ENCODE results near the gene VAV1. TPM values are rescaled to one million over a fixed set of nuclear protein-coding genes. Genes with fewer than 3 reads are reported as not detected.
"Not testable (repeated sequence)": the region's sequence is repeated elsewhere in the genome, so short reads cannot be mapped to it uniquely, and the experiment has no call there.

VAV1 gene
- total and polyA plus RNA-seq, 7 experiments from 2014 or later: 26.2 to 132 (median 97.2) TPM

DNA sequence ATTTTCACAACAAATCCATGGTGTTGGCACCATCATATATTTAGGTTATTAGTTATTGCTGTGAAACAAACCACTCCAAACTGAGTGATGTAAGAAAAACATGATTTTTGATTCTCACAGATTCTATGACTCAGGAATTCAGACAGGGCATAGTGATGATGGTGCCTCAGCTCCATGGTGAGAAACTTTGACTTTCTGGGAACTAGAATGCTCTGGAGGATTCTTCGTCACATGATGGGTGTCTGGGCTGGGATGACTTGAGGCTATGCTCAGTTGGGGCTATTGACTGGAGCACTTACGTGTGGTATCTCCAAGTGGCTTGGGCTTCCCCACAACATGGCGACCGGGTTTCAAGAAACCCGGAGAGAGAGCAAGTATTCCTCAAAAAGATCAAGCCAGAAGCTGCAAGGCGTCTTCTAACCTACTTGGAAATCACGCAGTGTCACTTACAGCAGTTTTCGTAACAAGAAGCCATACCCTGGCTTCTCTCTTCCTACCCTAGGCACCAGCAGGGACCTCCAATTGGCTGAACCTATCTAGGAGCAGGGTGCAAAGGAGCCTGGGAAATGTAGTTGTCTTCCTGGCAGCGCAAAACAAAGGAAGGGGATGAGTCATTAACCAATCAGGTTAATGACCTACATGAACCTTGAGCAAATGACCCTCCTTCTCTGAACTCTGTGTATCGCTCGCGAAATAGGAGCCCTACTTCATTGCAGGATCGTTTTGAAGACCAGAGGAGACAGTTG is 22.4 kb downstream of the VAV1 start:
- Histone ChIP-seq H3K36me3 (ENCODE audit: control insufficient read depth in 2 of 3, insufficient read depth in 3 of 3, low read length in 3 of 3) (peaks cover 0 to 16% (median 11%) of the 10 kb centered on the region in 3 experiments), H3K27me3 (ENCODE audit: control insufficient read depth in 2 of 2, insufficient read depth in 2 of 2, low read length in 2 of 2) (no peaks in the 10 kb centered on the region), H3K4me3 (ENCODE audit: low read length) (no peak overlapping the region), H3K9me3 (ENCODE audit: control insufficient read depth in 2 of 3, low read length in 3 of 3) (no peaks in the 10 kb centered on the region), H3K27ac (ENCODE audit: low read depth, low read length) (no peak overlapping the region), H3K4me1 (ENCODE audit: control insufficient read depth in 2 of 2, insufficient read depth in 2 of 2, low read length in 2 of 2) (peaks cover 11 to 59% of the 10 kb centered on the region in 2 donors)
- peaks cover 0 to 11% (median 2%) of the 10 kb centered on the region in 11 donors for H3K9me3 Mint-ChIP-seq
- intact Hi-C loops (cut with micrococcal nuclease): no loop called here
- H3K36me3 Mint-ChIP-seq: peaks cover 8 to 69% (median 40%) of the 10 kb centered on the region in 5 donors
- POLR2A ChIA-PET: interaction anchor here (1.5 to 1.6 kb wide), 2 partner anchors 11 to 23 kb away, joined by 3 to 4 read pairs; partner anchors contain the start of gene VAV1
- DNase-seq (no peak), ATAC-seq (no peak)
- CTCF ChIA-PET: interaction anchor here (0.8 kb wide), 1 partner anchor 17 kb away, joined by 3 read pairs; no protein-coding TSS in a partner anchor
- peak overlapping the region in 6 of 10 donors; percentile 6 to 69 (median 38) for H3K4me3 Mint-ChIP-seq
- peaks cover 64 to 98% (median 84%) of the 10 kb centered on the region in 7 donors for H3K4me1 Mint-ChIP-seq
- H3K27ac Mint-ChIP-seq: peak overlapping the region in 8 of 9 donors; percentile 51 to 87 (median 83)
- no peaks in the 10 kb centered on the region for H3K27me3 Mint-ChIP-seq

DNA sequence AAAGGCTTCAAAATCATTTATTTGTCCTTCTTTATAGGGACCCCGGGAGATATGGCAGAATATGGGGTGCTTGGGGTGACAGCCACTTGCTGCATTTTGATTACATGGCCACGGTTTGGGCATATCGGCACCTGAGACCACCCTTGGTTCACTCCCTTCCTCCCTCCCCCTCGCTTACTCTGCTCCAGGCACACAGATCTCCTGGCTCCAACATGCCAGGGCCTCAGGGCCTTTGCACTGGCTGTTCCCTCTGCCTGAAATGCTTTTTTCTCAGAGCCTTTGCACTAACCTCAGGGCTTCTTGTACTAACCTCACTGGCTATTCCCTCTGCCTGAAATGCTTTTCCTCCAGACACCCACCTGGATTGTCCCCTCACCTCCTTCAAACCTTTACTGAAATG is 23.8 kb downstream of the VAV1 start:
- Histone ChIP-seq H3K27ac (ENCODE audit: low read depth, low read length) (peak overlapping the region; percentile 53), H3K4me1 (ENCODE audit: control insufficient read depth in 2 of 2, insufficient read depth in 2 of 2, low read length in 2 of 2) (peaks cover 17 to 58% of the 10 kb centered on the region in 2 donors), H3K36me3 (ENCODE audit: control insufficient read depth in 2 of 3, insufficient read depth in 3 of 3, low read length in 3 of 3) (peaks cover 0 to 16% (median 10%) of the 10 kb centered on the region in 3 experiments), H3K9me3 (ENCODE audit: control insufficient read depth in 2 of 3, low read length in 3 of 3) (no peaks in the 10 kb centered on the region), H3K27me3 (ENCODE audit: control insufficient read depth in 2 of 2, insufficient read depth in 2 of 2, low read length in 2 of 2) (no peaks in the 10 kb centered on the region), H3K4me3 (ENCODE audit: low read length) (no peak overlapping the region)
- Mint-ChIP-seq H3K36me3 (peaks cover 8 to 64% (median 40%) of the 10 kb centered on the region in 5 donors), H3K4me3 (peak overlapping the region in 7 of 10 donors; percentile 2 to 74 (median 32)), H3K4me1 (peaks cover 65 to 98% (median 82%) of the 10 kb centered on the region in 7 donors), H3K9me3 (peaks cover 0 to 11% (median 2%) of the 10 kb centered on the region in 11 donors), H3K27me3 (no peaks in the 10 kb centered on the region), H3K27ac (peak overlapping the region in 8 of 9 donors; percentile 81 to 90 (median 87))
- ChIA-PET POLR2A (no interaction called here), CTCF (interaction anchor here (0.7 kb wide), 1 partner anchor 128 kb away, joined by 3 read pairs; no protein-coding TSS in a partner anchor)
- ATAC-seq (no peak), DNase-seq (no peak)
- intact Hi-C loops (cut with micrococcal nuclease): no loop called here

DNA sequence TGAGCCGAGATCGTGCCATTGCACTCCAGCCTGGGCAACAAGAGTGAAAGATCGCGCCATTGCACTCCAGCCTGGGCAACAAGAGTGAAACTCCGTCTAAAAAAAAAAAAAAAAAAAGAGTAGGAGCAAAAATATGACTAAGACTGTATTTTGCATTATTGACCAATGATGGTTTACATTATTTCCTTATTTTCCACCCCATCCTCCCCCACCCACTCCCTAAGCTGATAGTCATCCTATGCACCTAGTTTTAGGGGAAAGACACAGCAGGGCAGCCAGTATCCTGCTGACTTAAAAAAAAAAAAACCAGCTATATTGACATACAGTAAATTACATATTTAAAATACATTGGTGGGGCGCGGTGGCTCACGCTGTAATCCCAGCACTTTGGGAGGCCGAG is 25.1 kb downstream of the VAV1 start:
- ChIA-PET POLR2A (interaction anchor here (0.5 to 1.0 kb wide), 4 partner anchors 30 to 162 kb away, joined by 3 to 4 read pairs (median 4); partner anchors contain the start of gene SH2D3A), CTCF (interaction anchor here (0.6 kb wide), 1 partner anchor 29 kb away, joined by 3 read pairs; no protein-coding TSS in a partner anchor)
- Mint-ChIP-seq H3K4me3 (peak overlapping the region in 3 of 10 donors; percentile 18 to 54 (median 25)), H3K27ac (peak overlapping the region in 7 of 9 donors; percentile 76 to 90 (median 87)), H3K9me3 (peaks cover 0 to 11% (median 2%) of the 10 kb centered on the region in 11 donors), H3K27me3 (no peaks in the 10 kb centered on the region), H3K4me1 (peaks cover 60 to 92% (median 78%) of the 10 kb centered on the region in 7 donors), H3K36me3 (peaks cover 5 to 54% (median 31%) of the 10 kb centered on the region in 5 donors)
- Histone ChIP-seq H3K4me1 (ENCODE audit: control insufficient read depth in 2 of 2, insufficient read depth in 2 of 2, low read length in 2 of 2) (peaks cover 21 to 51% of the 10 kb centered on the region in 2 donors), H3K9me3 (ENCODE audit: control insufficient read depth in 2 of 3, low read length in 3 of 3) (no peaks in the 10 kb centered on the region), H3K36me3 (ENCODE audit: control insufficient read depth in 2 of 3, insufficient read depth in 3 of 3, low read length in 3 of 3) (peaks cover 0 to 16% (median 0%) of the 10 kb centered on the region in 3 experiments), H3K27ac (ENCODE audit: low read depth, low read length) (no peak overlapping the region), H3K4me3 (ENCODE audit: low read length) (no peak overlapping the region), H3K27me3 (ENCODE audit: control insufficient read depth in 2 of 2, insufficient read depth in 2 of 2, low read length in 2 of 2) (no peaks in the 10 kb centered on the region)
- DNase-seq: no peak
- intact Hi-C loops (cut with micrococcal nuclease): no loop called here
- no peak for ATAC-seq

DNA sequence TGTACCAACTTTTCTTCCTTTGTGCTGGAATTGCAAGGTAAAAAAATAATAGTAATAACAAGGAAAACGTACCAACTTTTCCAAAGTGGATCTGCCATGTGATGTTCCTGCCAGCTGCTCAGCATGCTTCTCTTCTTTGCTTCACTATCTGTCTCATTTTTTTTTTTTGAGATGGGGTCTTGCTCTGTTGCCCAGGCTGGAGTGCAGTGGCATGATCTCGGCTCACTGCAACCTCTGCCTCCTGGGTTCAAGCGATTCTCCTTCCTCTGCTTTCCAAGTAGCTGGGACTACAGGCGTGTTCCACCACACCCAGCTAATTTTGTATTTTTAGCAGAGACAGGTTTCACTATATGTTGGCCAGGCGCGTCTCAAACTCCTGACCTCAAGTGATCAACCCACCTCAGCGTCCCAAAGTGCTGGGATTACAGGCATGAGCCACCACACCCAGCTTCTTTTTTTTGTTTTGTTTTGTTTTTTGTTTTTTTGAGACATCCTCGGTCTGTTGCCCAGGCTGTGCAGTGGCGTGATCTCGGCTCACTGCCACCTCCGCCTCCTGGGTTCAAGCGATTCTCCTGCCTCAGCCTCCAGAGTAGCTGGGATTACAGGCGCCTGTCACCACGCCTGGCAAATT is 27.8 kb downstream of the VAV1 start:
- H3K27me3 ChIP-seq (ENCODE audit: control insufficient read depth in 2 of 2, insufficient read depth in 2 of 2, low read length in 2 of 2); H3K36me3 ChIP-seq (ENCODE audit: control insufficient read depth in 2 of 3, insufficient read depth in 3 of 3, low read length in 3 of 3); H3K9me3 Mint-ChIP-seq; H3K27me3 Mint-ChIP-seq; ATAC-seq; DNase-seq; H3K9me3 ChIP-seq (ENCODE audit: control insufficient read depth in 2 of 3, low read length in 3 of 3): not testable (repeated sequence)
- CTCF ChIA-PET: interaction anchor here (0.6 to 2.2 kb wide), 6 partner anchors 17 to 94 kb away, joined by 3 to 7 read pairs (median 4); partner anchors contain the start of genes SH2D3A and VAV1
- Histone ChIP-seq H3K4me1 (ENCODE audit: control insufficient read depth in 2 of 2, insufficient read depth in 2 of 2, low read length in 2 of 2) (peaks cover 28 to 42% of the 10 kb centered on the region in 2 donors), H3K27ac (ENCODE audit: low read depth, low read length) (peak overlapping the region; percentile 85), H3K4me3 (ENCODE audit: low read length) (peak overlapping the region; percentile 67)
- Mint-ChIP-seq H3K36me3 (peaks cover 5 to 40% (median 13%) of the 10 kb centered on the region in 5 donors), H3K4me1 (peaks cover 54 to 90% (median 72%) of the 10 kb centered on the region in 7 donors), H3K27ac (peak overlapping the region; percentile 93 to 99 (median 97)), H3K4me3 (peak overlapping the region; percentile 87 to 99 (median 94))
- POLR2A ChIA-PET: interaction anchor here (0.6 to 4.2 kb wide), 14 partner anchors 9 to 284 kb away, joined by 3 to 53 read pairs (median 9); partner anchors contain the start of genes GPR108, SH2D3A, TRIP10 and VAV1
- intact Hi-C loops (cut with micrococcal nuclease): loop anchor here in 1 of 2 donors (5.0 kb wide), 2 partner anchors 37 to 397 kb away; no protein-coding TSS in a partner anchor

DNA sequence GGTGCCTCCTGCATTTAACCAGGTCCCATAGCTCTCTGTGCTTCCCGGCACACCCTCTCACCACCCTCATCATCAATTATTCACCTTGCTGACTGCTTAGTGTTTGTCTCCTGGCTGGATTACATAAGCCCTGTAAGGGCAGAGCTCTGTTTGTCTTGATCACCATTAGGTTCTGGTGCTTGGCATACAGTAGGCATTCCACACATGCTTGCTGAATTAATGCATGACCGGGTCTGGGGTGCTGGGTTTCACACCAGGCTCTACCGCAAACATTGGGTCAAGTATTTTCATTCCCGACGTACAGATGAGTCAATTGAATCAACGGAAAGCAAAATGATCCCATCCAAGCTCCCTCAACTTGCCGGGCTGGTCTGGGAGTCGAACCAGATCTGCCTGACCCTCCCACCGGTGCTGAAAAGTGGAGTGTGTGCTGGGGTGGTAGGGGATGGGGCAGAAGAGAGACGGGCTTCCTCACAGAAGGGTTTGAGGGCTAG is 28.5 kb downstream of the VAV1 start:
- Mint-ChIP-seq H3K9me3 (peaks cover 0 to 1% (median 0%) of the 10 kb centered on the region in 11 donors), H3K4me1 (peaks cover 48 to 86% (median 69%) of the 10 kb centered on the region in 7 donors), H3K36me3 (peaks cover 5 to 37% (median 8%) of the 10 kb centered on the region in 5 donors), H3K4me3 (peak overlapping the region; percentile 87 to 99 (median 94)), H3K27ac (peak overlapping the region; percentile 93 to 99 (median 97)), H3K27me3 (no peaks in the 10 kb centered on the region)
- DNase-seq (peak in 3 of 9 donors; percentile 17 to 21 (median 18)), ATAC-seq (no peak)
- Histone ChIP-seq H3K36me3 (ENCODE audit: control insufficient read depth in 2 of 3, insufficient read depth in 3 of 3, low read length in 3 of 3) (peaks cover 0 to 5% (median 0%) of the 10 kb centered on the region in 3 experiments), H3K27ac (ENCODE audit: low read depth, low read length) (peak overlapping the region; percentile 85), H3K4me3 (ENCODE audit: low read length) (peak overlapping the region; percentile 67), H3K4me1 (ENCODE audit: control insufficient read depth in 2 of 2, insufficient read depth in 2 of 2, low read length in 2 of 2) (peaks cover 28 to 41% of the 10 kb centered on the region in 2 donors), H3K9me3 (ENCODE audit: control insufficient read depth in 2 of 3, low read length in 3 of 3) (no peaks in the 10 kb centered on the region), H3K27me3 (ENCODE audit: control insufficient read depth in 2 of 2, insufficient read depth in 2 of 2, low read length in 2 of 2) (no peaks in the 10 kb centered on the region)
- intact Hi-C loops (cut with micrococcal nuclease): loop anchor here (1.0 to 5.0 kb wide), 9 partner anchors 8 to 396 kb away; partner anchors contain the start of genes GPR108 (in 2 of the 2), SH2D3A (in 2 of the 2) and VAV1 (in 2 of the 2)
- CTCF ChIA-PET: interaction anchor here (0.9 to 2.2 kb wide), 3 partner anchors 22 to 33 kb away, joined by 3 to 7 read pairs (median 5); partner anchors contain the start of genes SH2D3A and VAV1
- POLR2A ChIA-PET: interaction anchor here (0.6 to 4.2 kb wide), 18 partner anchors 8 to 283 kb away, joined by 3 to 53 read pairs (median 6); partner anchors contain the start of genes GPR108, SH2D3A, TRIP10 and VAV1
